ENCODE data around the gene MCRIP1. TPM values are rescaled to one million over a fixed set of nuclear protein-coding genes. Genes with fewer than 3 reads are reported as not detected.

Gene MCRIP1
- total and polyA plus RNA-seq, 2 of the 4 experiments (the other 2 are of a cell fraction) = 56.5 to 164 TPM

DNA sequence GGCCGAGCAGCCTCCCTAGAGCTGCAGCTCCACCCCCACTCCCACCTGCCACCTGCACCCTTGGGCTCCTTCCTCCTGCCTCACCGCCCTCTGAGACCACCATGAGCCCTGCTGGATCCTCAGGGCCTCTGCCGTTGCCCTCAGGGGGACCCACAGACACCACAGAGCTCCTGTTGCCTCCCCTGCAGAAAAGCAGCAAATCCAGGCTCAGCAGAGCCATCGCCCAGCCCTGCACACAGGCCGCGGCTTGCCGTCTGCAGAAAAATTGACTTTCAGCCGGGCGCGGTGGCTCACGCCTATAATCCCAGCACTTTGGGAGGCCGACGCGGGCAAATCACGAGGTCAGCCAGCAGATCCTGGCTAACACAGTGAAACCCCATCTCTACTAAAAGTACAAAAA lies 8.8 kb upstream of the MCRIP1 start:
- no peak overlapping the region for H3K23ac ChIP-seq (ENCODE audit: low read depth, low read length)
- no peak for ATAC-seq (ENCODE audit: low read depth)
- no peak overlapping the region for H3K56ac ChIP-seq (ENCODE audit: extremely low read depth, insufficient read depth, low read length)
- dilution Hi-C loops (cut with HindIII; ENCODE audit: low sequenced_read_pairs, unreplicated experiment) (no loop called here), intact Hi-C loops (cut with micrococcal nuclease) (no loop called here), in situ Hi-C loops (cut with MboI; ENCODE audit: low sequenced_read_pairs) (no loop called here)
- H3K36me3 ChIP-seq (ENCODE audit: control insufficient read depth, insufficient read depth, low read length) = peaks cover 47% of the 10 kb centered on the region
- peaks cover 4% of the 10 kb centered on the region; the same call in 1 of the 2 replicates for H3K9me1 ChIP-seq (ENCODE audit: insufficient read depth, low read length)
- DNase-seq = no peak
- no peak overlapping the region for H3K4ac ChIP-seq (ENCODE audit: low read depth, low read length)
- no peak overlapping the region for H2AK5ac ChIP-seq (ENCODE audit: low read depth, low read length)
- no peak overlapping the region for H4K91ac ChIP-seq (ENCODE audit: insufficient read depth, low read depth, low read length)
- no peak overlapping the region for H4K5ac ChIP-seq (ENCODE audit: low read depth, low read length)
- H2BK5ac ChIP-seq (ENCODE audit: low read depth, low read length, poor library complexity, severe bottlenecking) = no peak overlapping the region
- no peak overlapping the region for H3K14ac ChIP-seq (replicated peaks; ENCODE audit: low read depth, low read length)
- H3K18ac ChIP-seq (ENCODE audit: low read depth, low read length) = no peak overlapping the region
- no peaks in the 10 kb centered on the region for H3K27me3 ChIP-seq (ENCODE audit: control insufficient read depth, insufficient read depth, low read length)
- H3K27ac ChIP-seq (ENCODE audit: insufficient read depth, low read length) = no peak overlapping the region
- H4K20me1 ChIP-seq (ENCODE audit: insufficient read depth, low read length) = peaks cover 36% of the 10 kb centered on the region
- no peak overlapping the region for H3K4me3 ChIP-seq (ENCODE audit: insufficient read depth, low read depth, low read length)
- no peak overlapping the region for H3K9ac ChIP-seq (ENCODE audit: low read depth, low read length)
- H2BK20ac ChIP-seq (ENCODE audit: low read depth, low read length) = no peak overlapping the region
- BruUV-seq (replicated peaks) = no TSS peak
- POLR2A ChIA-PET (ENCODE audit: unreplicated experiment) = no interaction called here
- no peak overlapping the region for H4K8ac ChIP-seq (ENCODE audit: low read depth in 2 of 2, low read length in 2 of 2)
- no peaks in the 10 kb centered on the region for H3K9me3 ChIP-seq (ENCODE audit: control insufficient read depth, insufficient read depth, low read length)
- H3K79me1 ChIP-seq (ENCODE audit: low read depth in 1 of 2, low read length in 2 of 2) = peaks cover 4 to 18% of the 10 kb centered on the region in 2 experiments; a peak in 3 of 4 replicates
- WGBS, 2 experiments (ENCODE audit: extremely low coverage in 2 of 2, insufficient read length in 1 of 2) = 99% methylated on average over 9 of the region's 15 CpGs; no CpG with 5 or more reads in 1 of the 2 experiments
- H3K4me2 ChIP-seq (ENCODE audit: low read depth, low read length) = no peak overlapping the region
- H2BK120ac ChIP-seq (ENCODE audit: low read depth, low read length) = no peak overlapping the region
- TF ChIP-seq FOS (IDR thresholded peaks at IDR 0.05; ENCODE audit: low read depth, low read length) (no peak), MXI1 (IDR thresholded peaks at IDR 0.05; ENCODE audit: borderline replicate concordance, low read depth, low read length) (no peak), RAD21 (IDR thresholded peaks at IDR 0.05; ENCODE audit: low read length) (no peak), POLR2A (IDR thresholded peaks at IDR 0.05; ENCODE audit: low read depth, low read length) (no peak), CHD1 (IDR thresholded peaks at IDR 0.05; ENCODE audit: low read depth, low read length) (no peak), RCOR1 (IDR thresholded peaks at IDR 0.05; ENCODE audit: insufficient replicate concordance, low read length) (no peak), MAZ (IDR thresholded peaks at IDR 0.05; ENCODE audit: borderline replicate concordance, low read depth, low read length) (no peak), BHLHE40 (IDR thresholded peaks at IDR 0.05; ENCODE audit: low read depth, low read length) (no peak), CTCF (conservative IDR thresholded peaks at IDR 0.05; ENCODE audit: low read depth, low read length) (no peak), CEBPB (IDR thresholded peaks at IDR 0.05; ENCODE audit: low read depth, low read length) (no peak)
- H2BK15ac ChIP-seq (ENCODE audit: low read depth, low read length) = no peak overlapping the region
- CTCF ChIA-PET = no interaction called here
- H2AFZ ChIP-seq (replicated peaks; ENCODE audit: low read length, poor library complexity) = no peak overlapping the region
- no peak overlapping the region for H2AK9ac ChIP-seq (replicated peaks; ENCODE audit: low read depth, low read length, poor library complexity)
- H3K4me1 ChIP-seq (ENCODE audit: control insufficient read depth, insufficient read depth, low read length) = no peaks in the 10 kb centered on the region
